Adrenal gland (tissue), 12 donors: ENCODE results near the gene UVSSA. TPM values are rescaled to one million over a fixed set of nuclear protein-coding genes. Genes with fewer than 3 reads are reported as not detected.

Source experiments
- DNase-seq, 7 donors: peaks; one replicate each; pipeline ENCODE4 v3.0.0-alpha.2; 2019 to 2020
- H3K27ac ChIP-seq, 5 donors: fragments of 200-600 bp; sonication (generic) in 4 of 5; 1 replicate in 3 of 5; 2 replicates in 2 of 5; pipeline versions ENCODE4 v1.5.1 to v1.8.0; 2016 to 2020; ENCODE audit warnings: mild to moderate bottlenecking in 1 of 5
- H3K27me3 ChIP-seq: fragments of 200-600 bp; 2 replicates; pipeline ENCODE4 v1.8.0; 2021
- H3K36me3 ChIP-seq, 2 donors: fragments of 200-600 bp; replicated peaks in 1 of 2; 1 replicate in 1 of 2; 2 replicates in 1 of 2; pipeline versions ENCODE4 v1.5.1 to v1.8.0; 2018 to 2022
- H3K4me1 ChIP-seq, 2 donors: fragments of 200-600 bp; replicated peaks in 1 of 2; 1 replicate in 1 of 2; 2 replicates in 1 of 2; pipeline versions ENCODE4 v1.5.1 to v1.8.0; 2018 to 2021
- H3K4me3 ChIP-seq, 4 donors: fragments of 200-600 bp; sonication (generic) in 3 of 4; one replicate each; pipeline ENCODE4 v1.5.1; 2016 to 2018
- H3K9me3 ChIP-seq, 3 donors: fragments of 200-600 bp; sonication (generic) in 1 of 3; replicated peaks in 1 of 3; 1 replicate in 2 of 3; 2 replicates in 1 of 3; pipeline versions ENCODE4 v1.5.1 to v1.8.0; 2016 to 2021
- POLR2A ChIP-seq, 2 donors: fragments of 450-650 bp; IDR thresholded peaks; one replicate each; pipeline ENCODE4 v1.6.1; 2017; ENCODE audit warnings: antibody characterized with exemption in 2 of 2, mild to moderate bottlenecking in 2 of 2, moderate library complexity in 1 of 2
- WGBS, 4 donors: extraction: QIAGEN DNeasy Blood & Tissue Kit in 2 of 4; methylation state at CpG; one replicate each; pipeline versions ENCODE4 v1.1.5 to v1.1.7; 2013 to 2017; 5-methylcytosine and 5-hydroxymethylcytosine counted together
- intact Hi-C, 2 donors: fragments of 100-400 bp; cut with DNase I; formaldehyde crosslinking; loops; one replicate each; pipeline versions ENCODE4 v1.14.1 to v1.15.0; 2022 to 2023
- polyA plus RNA-seq, 3 donors: library from polyadenylated mRNA; stranded (reverse); fragments of 200-250 nt in 2 of 3; fragments of 350-450 nt in 1 of 3; fragmentation: Illumina TruSeq in 1 of 3; extraction: RNeasy Lipid Tissue Mini Kit (QIAGEN cat#74804) in 1 of 3; gene quantifications; one replicate each; pipeline ENCODE4 v1.2.3, GENCODE V29; 2013 to 2014
- total RNA-seq, 9 donors: library from RNA; depleted of rRNA in 4 of 9; stranded (reverse); fragments of >200 nt in 4 of 9; fragments of 120-200 nt in 1 of 9; fragmentation: NEBNext Ultra II Directional in 1 of 9; extraction: Animal tissue kit (Norgen Biotek cat#: 25700) in 1 of 9; gene quantifications; one replicate each; pipeline versions ENCODE4 v1.1.0 to v1.2.4, GENCODE V29; 2013 to 2023
- TF ChIP-seq, protein P1 (sequence below), 6 experiments: fragments of 450-650 bp in 4 of 6; fragments of 200-600 bp in 2 of 6; sonication (generic) in 1 of 6; IDR thresholded peaks; 1 replicate in 5 of 6; 2 replicates in 1 of 6; pipeline versions ENCODE4 v1.5.1 to v1.8.0; 2016 to 2021; ENCODE audit warnings: antibody characterized with exemption in 6 of 6, mild to moderate bottlenecking in 2 of 6, moderate library complexity in 1 of 6
- donor health status: healthy with polysubstance abuse.
- donor health status: Bipolar disorder and iron deficiency.
- donor health status: DM: yes; HTN: yes; CAD: no.
- donor health status: DM: no; HTN: no; CAD: no.
- donor health status: DM: no; HTN: no; CAD: no.
- donor health status: DM: yes; HTN: yes; CAD: no.

UVSSA gene
- total and polyA plus RNA-seq, 12 donors = 2.9 to 37.4 (median 17.5) TPM

DNA sequence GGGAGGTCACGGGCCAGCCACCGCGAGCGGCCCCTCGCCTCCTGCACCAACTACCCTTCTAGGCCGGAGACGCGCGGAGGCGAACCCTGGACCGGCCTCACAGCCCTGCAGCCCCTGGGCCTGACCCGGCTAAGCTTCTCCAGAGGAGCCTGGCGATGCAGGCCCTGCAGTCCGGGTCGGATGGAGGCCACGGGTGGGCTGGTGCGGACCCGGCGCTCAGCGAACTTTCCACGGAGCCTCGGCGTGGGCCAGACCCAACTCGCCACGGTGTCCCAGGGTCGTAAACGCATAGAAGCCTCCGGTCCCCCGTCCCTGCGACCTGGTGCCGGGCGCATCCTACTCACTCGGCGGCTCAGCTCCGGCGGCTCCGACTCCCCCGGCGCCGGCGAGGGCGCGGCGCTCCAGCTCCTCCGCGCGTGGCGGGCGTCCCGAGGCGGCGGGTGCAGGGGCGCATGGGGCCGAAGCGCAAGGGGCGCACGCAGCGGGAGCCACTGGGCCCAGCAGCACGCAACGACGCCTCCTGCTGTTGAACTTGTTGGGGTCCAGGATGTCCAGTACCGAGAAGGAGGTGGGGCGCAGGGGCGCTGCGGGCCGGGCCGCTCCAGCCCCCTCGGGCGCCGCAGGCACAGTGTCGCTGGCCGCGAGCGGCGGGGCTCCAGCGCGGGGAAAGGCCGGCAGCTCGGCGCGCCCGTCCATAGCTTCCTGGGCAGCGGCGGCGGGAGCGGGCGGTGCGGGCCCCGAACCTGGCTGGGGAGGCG, 58.8 kb downstream of the UVSSA start:
- Histone ChIP-seq H3K9me3 (no peaks in the 10 kb centered on the region), H3K4me3 (no peak overlapping the region), H3K27me3 (peaks cover 92% of the 10 kb centered on the region), H3K27ac (no peak overlapping the region), H3K4me1 (no peaks in the 10 kb centered on the region), H3K36me3 (no peaks in the 10 kb centered on the region)
- TF ChIP-seq, protein P1, sequence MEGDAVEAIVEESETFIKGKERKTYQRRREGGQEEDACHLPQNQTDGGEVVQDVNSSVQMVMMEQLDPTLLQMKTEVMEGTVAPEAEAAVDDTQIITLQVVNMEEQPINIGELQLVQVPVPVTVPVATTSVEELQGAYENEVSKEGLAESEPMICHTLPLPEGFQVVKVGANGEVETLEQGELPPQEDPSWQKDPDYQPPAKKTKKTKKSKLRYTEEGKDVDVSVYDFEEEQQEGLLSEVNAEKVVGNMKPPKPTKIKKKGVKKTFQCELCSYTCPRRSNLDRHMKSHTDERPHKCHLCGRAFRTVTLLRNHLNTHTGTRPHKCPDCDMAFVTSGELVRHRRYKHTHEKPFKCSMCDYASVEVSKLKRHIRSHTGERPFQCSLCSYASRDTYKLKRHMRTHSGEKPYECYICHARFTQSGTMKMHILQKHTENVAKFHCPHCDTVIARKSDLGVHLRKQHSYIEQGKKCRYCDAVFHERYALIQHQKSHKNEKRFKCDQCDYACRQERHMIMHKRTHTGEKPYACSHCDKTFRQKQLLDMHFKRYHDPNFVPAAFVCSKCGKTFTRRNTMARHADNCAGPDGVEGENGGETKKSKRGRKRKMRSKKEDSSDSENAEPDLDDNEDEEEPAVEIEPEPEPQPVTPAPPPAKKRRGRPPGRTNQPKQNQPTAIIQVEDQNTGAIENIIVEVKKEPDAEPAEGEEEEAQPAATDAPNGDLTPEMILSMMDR (IDR thresholded peaks at IDR 0.05) = no peak
- TF ChIP-seq POLR2A (IDR thresholded peaks at IDR 0.05) = no peak
- WGBS, 4 donors = 0 to 16% (median 6%) methylated on average over 11 to 89 of the region's 90 CpGs
- intact Hi-C loops = no loop called here
- DNase-seq = peak in 1 of 7 donors; percentile 31

DNA sequence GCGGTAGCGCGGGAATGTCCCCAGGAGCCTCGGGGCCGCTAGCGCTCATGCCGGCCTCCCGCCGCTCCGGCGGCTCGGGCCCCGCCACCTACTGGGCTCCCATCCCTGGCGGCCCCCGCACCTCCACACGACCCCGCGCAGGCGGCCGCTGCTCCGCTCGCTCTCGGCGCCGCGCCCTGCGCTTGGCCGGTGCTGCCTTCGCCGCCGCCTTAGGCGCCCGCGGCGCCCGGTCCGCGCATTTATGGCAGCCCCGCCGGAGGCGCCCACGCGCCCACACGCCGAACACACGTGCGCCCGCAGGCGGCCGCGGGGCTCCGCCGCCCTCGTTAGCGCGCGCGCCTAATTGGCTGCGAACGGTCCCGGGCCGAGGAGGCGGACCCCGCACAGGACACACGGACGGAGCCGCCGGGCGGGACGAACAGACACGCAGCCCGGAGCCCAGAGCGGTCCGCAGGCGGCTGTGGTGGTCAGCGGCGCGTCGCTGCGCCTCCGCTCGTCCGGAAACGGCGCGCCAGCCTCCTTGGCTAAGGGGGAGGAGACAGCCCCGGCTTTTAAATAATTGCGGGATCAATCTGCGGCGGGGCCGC, 59.5 kb downstream of the UVSSA start, which contains the start of gene NKX1-1:
TSS of gene NKX1-1 (minus strand) at position 49 of the 587 bp plus-strand sequence. CDS start at position 49, 0 bp downstream.
- Histone ChIP-seq H3K27ac (no peak within 1 kb of the TSS), H3K9me3 (no peaks in the 10 kb centered on the region), H3K4me1 (no peaks in the 10 kb centered on the region), H3K4me3 (no peak within 1 kb of the TSS), H3K36me3 (no peaks in the 10 kb centered on the region), H3K27me3 (peaks cover 92% of the 10 kb centered on the region)
- intact Hi-C loops = no loop called here
- TF ChIP-seq, protein P1 (IDR thresholded peaks at IDR 0.05) = no peak
- TF ChIP-seq POLR2A (IDR thresholded peaks at IDR 0.05) = no peak
- 3 to 20% (median 3%) methylated on average over 1 to 91 of the region's 91 CpGs; no CpG with 5 or more reads in 1 of the 4 donors for WGBS, 4 donors
- DNase-seq = no peak

DNA sequence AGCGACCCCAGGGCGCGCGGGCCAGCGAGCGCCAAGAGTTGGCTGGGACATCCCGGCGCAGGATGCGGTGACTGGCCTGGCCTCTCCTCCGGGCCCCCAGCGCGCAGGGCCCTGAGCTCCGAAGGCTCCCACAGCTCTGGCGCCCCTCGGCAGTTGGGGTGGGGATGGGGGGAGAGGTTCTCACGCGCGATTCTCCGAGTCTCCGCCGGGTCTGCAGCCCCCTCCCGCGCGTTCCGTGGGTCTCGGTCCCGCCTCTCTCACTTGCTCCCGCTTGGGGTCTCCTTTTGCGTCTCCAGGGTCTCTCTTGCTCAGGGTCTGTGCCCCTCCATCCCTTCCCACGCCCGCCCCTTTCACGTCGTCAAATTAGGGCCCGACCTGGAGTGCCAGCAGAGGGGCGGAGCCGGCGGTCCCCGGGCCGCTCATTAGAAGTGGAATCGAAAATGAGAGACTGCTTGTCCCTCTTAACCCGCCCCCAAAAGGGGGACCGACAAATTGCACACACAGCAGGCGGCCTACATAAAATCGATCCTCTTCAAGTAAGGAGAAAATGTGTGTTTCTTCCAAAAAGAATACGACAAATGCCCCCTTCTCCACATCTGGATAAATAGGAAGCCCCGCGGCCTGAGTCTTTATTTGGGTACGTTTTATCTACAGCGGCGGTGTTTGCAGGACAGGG, 60.1 kb downstream of the UVSSA start:
- H3K27ac ChIP-seq = no peak overlapping the region
- no peaks in the 10 kb centered on the region for H3K36me3 ChIP-seq
- no peaks in the 10 kb centered on the region for H3K9me3 ChIP-seq
- H3K4me3 ChIP-seq = no peak overlapping the region
- H3K27me3 ChIP-seq = peaks cover 90% of the 10 kb centered on the region
- 5 to 15% (median 6%) methylated on average over 35 to 50 of the region's 50 CpGs for WGBS, 4 donors
- intact Hi-C loops = no loop called here
- peak in 1 of 7 donors; percentile 29 for DNase-seq
- H3K4me1 ChIP-seq = no peaks in the 10 kb centered on the region
- no peak for TF ChIP-seq POLR2A (IDR thresholded peaks at IDR 0.05)
- TF ChIP-seq, protein P1 (IDR thresholded peaks at IDR 0.05) = no peak

DNA sequence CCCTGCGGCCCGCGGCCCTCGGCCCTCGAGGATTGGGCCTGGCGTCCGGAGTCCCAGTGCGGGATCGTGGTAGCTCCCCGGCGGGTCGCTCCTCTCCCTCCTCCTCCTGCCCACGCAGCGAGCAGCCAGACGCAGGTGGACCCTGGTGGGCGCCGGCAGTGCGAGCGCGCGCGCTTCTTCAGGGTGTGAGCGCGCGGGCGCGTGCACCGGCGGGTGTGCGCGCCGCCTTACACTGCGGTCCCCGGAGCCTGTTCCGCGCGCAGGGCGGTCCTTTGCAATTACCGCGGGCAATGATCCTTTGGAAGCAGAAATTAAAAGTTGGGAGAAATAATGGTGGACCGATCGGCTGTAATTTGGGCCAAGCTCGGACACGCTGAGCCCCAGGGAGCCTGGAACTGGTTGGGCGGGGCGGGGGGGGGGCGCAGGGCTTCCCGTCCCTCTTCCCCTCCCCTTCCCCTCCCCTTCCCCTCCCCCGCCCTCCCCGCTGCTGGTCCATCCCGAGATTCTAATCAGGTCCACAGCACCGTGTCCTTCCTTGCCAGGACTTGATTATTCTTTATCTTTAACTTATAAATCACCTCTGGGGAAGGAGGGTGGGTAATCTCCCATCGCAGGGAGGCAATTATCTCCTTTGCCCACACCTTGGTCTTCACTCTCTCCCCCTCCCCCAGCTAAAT, 60.8 kb downstream of the UVSSA start:
- TF ChIP-seq POLR2A (IDR thresholded peaks at IDR 0.05) = no peak
- TF ChIP-seq, protein P1 (IDR thresholded peaks at IDR 0.05) = no peak
- H3K9me3 ChIP-seq = no peaks in the 10 kb centered on the region
- H3K4me3 ChIP-seq = no peak overlapping the region
- no peak overlapping the region for H3K27ac ChIP-seq
- peaks cover 90% of the 10 kb centered on the region for H3K27me3 ChIP-seq
- peak in 1 of 7 donors; percentile 6 for DNase-seq
- no peaks in the 10 kb centered on the region for H3K36me3 ChIP-seq
- intact Hi-C loops = no loop called here
- WGBS, 4 donors = 4 to 7% (median 5%) methylated on average over 12 to 53 of the region's 53 CpGs
- no peaks in the 10 kb centered on the region for H3K4me1 ChIP-seq
